HEK293T (cell line): Measurements from ENCODE around the gene STBD1.

Experiments used
- CTCF ChIA-PET: fragments of 350-600 bp; formaldehyde crosslinking; extraction: SDS; loops from one replicate; lab custom pipeline; 2021; ENCODE audit warnings: antibody characterized with exemption, inconsistent platforms; lab: Yijun Ruan, JAX
- POLR2A ChIA-PET: fragments of 350-600 bp; formaldehyde crosslinking; extraction: SDS; loops from one replicate; lab custom pipeline; 2020; ENCODE audit warnings: antibody characterized with exemption, inconsistent platforms; lab: Yijun Ruan, JAX
- DNase-seq: peaks from one replicate; pipeline ENCODE4 v3.0.0; 2012; ENCODE audit warnings: mixed read lengths; ENCODE audit errors: extremely low spot score
- ARNT ChIP-seq: fragments of 450-650 bp; IDR thresholded peaks from 2 replicates; pipeline ENCODE4 v1.6.1; 2017; ENCODE audit warnings: mild to moderate bottlenecking
- BHLHE40 ChIP-seq: fragments of 450-650 bp; IDR thresholded peaks from 2 replicates; pipeline ENCODE4 v1.6.1; 2016; ENCODE audit warnings: mild to moderate bottlenecking, moderate library complexity, borderline replicate concordance
- CTBP1 ChIP-seq: fragments of 450-650 bp; IDR thresholded peaks from 2 replicates; pipeline ENCODE4 v1.6.1; 2016; ENCODE audit warnings: borderline replicate concordance
- ELF4 ChIP-seq: fragments of 450-650 bp; IDR thresholded peaks from 2 replicates; pipeline ENCODE4 v1.6.1; 2017; ENCODE audit warnings: antibody characterized with exemption
- FOXA1 ChIP-seq: fragments of 450-650 bp; IDR thresholded peaks from 2 replicates; pipeline ENCODE4 v1.6.1; 2016; ENCODE audit warnings: mild to moderate bottlenecking
- FOXK2 ChIP-seq: fragments of 450-650 bp; IDR thresholded peaks from 2 replicates; pipeline ENCODE4 v1.6.1; 2016; ENCODE audit warnings: mild to moderate bottlenecking
- FOXM1 ChIP-seq: fragments of 450-650 bp; IDR thresholded peaks from 2 replicates; pipeline ENCODE4 v1.6.1; 2017; ENCODE audit warnings: mild to moderate bottlenecking, borderline replicate concordance
- HDGF ChIP-seq: fragments of 450-650 bp; IDR thresholded peaks from 2 replicates; pipeline ENCODE4 v1.6.1; 2017; ENCODE audit warnings: antibody characterized with exemption, borderline replicate concordance
- L3MBTL2 ChIP-seq: fragments of 450-650 bp; conservative IDR thresholded peaks from 2 replicates; pipeline ENCODE4 v1.6.1; 2016; ENCODE audit warnings: mild to moderate bottlenecking
- LEF1 ChIP-seq: fragments of 450-650 bp; IDR thresholded peaks from 2 replicates; pipeline ENCODE4 v1.6.1; 2017; ENCODE audit warnings: mild to moderate bottlenecking, borderline replicate concordance
- NFRKB ChIP-seq: fragments of 450-650 bp; IDR thresholded peaks from 2 replicates; pipeline ENCODE4 v1.6.1; 2016; ENCODE audit warnings: mild to moderate bottlenecking, moderate library complexity
- SP1 ChIP-seq: fragments of 450-650 bp; IDR thresholded peaks from 2 replicates; pipeline ENCODE4 v1.6.1; 2017
- SUZ12 ChIP-seq: fragments of 450-650 bp; IDR thresholded peaks from 2 replicates; pipeline ENCODE4 v1.6.1; 2016; ENCODE audit warnings: mild to moderate bottlenecking
- TARDBP ChIP-seq: fragments of 450-650 bp; IDR thresholded peaks from 2 replicates; pipeline ENCODE4 v1.6.1; 2016
- ZNF384 ChIP-seq: fragments of 450-650 bp; IDR thresholded peaks from 2 replicates; pipeline ENCODE4 v1.6.1; 2016
- TF ChIP-seq, protein P1 (sequence below): fragments of 450-650 bp; IDR thresholded peaks from 2 replicates; pipeline ENCODE4 v1.6.1; 2016

STBD1 gene

DNA sequence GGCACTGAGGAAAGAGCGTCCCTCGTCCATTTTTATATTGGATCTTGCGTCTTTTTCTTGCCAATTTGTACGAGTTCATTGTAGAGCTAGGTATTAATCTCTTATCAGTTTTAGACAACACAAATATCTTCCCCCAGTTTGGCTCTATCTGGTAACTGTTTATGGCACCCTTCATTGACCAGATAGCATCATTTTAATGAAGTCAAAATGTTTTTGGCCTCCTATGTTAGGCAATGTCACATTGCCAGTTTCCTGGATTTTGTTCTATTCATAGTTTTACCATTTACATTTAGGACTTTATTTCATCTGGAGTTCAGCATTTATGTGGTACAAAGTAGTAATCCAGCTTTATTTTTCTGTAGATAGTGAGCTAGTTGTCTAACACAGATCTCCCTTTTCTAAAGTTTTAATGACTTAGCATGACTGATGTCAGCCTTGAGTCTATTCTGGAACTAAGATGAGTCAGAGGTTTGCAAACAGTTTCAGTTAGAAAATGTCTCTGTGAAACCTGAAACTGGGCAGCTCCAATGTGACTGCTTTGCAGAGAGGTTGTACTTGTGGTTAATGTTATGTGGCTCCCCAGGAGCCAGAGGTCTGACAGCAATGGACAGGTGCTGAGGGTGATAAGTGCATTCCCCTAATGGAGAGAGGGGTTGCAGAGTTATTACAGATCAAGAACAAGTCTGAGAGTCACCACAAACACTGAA is 5.3 kb upstream of the STBD1 start:
- peak; percentile 17 for DNase-seq
- ChIA-PET CTCF (interaction anchor here (0.5 kb wide), 1 partner anchor 52 kb away, joined by 3 read pairs; no protein-coding TSS in a partner anchor), POLR2A (interaction anchor here (0.7 kb wide), 1 partner anchor 153 kb away, joined by 3 read pairs; the partner anchor contains the start of gene NUP54)
- no peak for TF ChIP-seq TARDBP
- no peak for TF ChIP-seq SUZ12
- TF ChIP-seq LEF1: no peak
- no peak for TF ChIP-seq NFRKB
- no peak for TF ChIP-seq ARNT
- TF ChIP-seq, protein P1, sequence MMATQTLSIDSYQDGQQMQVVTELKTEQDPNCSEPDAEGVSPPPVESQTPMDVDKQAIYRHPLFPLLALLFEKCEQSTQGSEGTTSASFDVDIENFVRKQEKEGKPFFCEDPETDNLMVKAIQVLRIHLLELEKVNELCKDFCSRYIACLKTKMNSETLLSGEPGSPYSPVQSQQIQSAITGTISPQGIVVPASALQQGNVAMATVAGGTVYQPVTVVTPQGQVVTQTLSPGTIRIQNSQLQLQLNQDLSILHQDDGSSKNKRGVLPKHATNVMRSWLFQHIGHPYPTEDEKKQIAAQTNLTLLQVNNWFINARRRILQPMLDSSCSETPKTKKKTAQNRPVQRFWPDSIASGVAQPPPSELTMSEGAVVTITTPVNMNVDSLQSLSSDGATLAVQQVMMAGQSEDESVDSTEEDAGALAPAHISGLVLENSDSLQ: peak; percentile 19; the same call in 1 of the 2 replicates

DNA sequence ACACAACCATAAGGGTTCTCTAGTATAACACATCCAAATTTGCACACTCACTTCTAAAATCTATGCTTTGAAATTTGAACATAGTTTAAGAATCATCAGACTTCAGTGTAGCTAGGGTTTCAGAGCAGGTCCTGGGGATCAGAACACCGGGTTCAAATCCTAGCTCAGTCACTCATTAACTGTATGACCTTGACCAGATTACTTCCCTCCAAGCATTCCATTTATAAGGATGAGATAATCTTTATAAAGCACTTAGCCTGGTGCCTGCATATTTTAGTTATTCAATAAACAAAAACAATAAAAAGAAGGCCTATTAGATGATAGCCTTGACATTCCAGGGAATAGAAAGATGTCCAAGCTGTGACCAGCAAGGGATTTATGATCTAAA is 4.8 kb upstream of the STBD1 start:
- no peak for TF ChIP-seq FOXK2
- TF ChIP-seq ZNF384: no peak
- no peak for TF ChIP-seq NFRKB
- no peak for TF ChIP-seq CTBP1
- TF ChIP-seq LEF1: no peak
- TF ChIP-seq TARDBP: no peak
- TF ChIP-seq ARNT: no peak
- TF ChIP-seq HDGF: no peak
- no peak for TF ChIP-seq FOXA1
- TF ChIP-seq L3MBTL2: no peak
- CTCF ChIA-PET: interaction anchor here (0.5 kb wide), 1 partner anchor 53 kb away, joined by 3 read pairs; no protein-coding TSS in a partner anchor
- no peak for DNase-seq
- POLR2A ChIA-PET: no interaction called here

DNA sequence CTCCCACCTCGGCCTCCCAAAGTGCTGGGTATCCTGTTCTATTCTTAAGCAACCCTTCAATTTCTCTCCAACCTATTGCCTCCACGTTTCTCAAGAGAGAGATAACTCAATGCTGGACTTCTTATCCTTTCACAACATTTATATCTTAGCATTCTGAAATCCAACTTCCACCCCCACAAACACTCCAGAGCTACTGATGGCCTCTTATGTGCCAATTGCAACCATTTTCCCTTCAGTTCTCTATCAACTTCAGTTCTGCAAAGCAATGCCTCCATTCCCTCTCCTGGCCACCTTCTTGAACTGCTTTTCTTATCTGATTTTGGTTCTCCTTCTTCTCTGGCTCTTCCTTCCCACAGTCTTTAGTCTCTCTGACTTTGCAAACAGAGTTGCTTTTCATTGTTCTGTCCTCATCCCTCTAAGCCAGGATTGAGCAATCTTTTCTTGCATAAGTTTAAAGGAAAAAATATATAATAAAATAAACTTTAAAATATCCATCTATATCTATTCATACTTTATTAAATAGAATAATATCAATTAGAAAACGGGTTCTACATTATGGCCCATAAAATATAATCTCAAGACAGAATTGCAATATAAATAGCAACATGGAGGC is 3.6 kb upstream of the STBD1 start:
- DNase-seq: no peak
- no peak for TF ChIP-seq L3MBTL2
- no peak for TF ChIP-seq CTBP1
- no peak for TF ChIP-seq ARNT
- no peak for TF ChIP-seq FOXM1
- no peak for TF ChIP-seq SP1
- no peak for TF ChIP-seq SUZ12
- TF ChIP-seq TARDBP: no peak
- TF ChIP-seq BHLHE40: no peak
- TF ChIP-seq FOXK2: no peak
- no peak for TF ChIP-seq FOXA1
- no peak for TF ChIP-seq NFRKB
- no peak for TF ChIP-seq LEF1
- no peak for TF ChIP-seq ELF4
- no peak for TF ChIP-seq HDGF
- TF ChIP-seq, protein P1: no peak
- CTCF ChIA-PET: no interaction called here
- POLR2A ChIA-PET: no interaction called here

DNA sequence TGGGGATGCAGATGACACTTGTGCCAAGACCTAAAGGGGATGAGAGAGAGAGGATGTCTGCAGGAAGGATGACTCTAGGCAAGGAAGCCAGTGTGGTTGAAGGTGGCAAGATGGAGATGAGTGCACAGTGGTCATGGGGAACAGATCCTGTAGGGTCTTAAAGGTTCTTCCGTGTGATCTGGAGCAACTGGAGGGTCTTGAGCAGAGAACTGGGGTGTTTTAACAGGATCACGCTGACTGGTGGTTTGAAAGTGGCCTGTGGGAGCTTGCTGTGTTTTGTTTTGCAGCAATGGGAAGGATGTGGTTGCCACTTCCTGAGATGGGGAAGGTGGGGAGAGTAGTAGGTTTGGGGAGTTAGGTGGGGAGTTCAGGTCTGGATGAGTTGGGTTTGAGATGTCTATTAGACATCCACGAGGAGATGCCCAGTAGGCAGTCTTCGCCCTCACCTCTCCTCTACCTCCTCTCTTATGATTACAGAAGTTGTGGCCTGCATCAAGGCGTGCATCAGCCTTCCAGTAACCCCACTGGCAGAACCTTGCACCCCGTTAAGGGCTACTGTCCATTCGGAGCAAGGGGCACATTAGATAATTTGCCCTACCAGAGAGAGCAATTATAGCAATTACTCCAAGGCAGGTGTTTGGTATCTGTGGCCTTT is 1.4 kb upstream of the STBD1 start:
- TF ChIP-seq L3MBTL2 (no peak), BHLHE40 (no peak), CTBP1 (no peak), LEF1 (no peak), ARNT (no peak), NFRKB (no peak), ELF4 (no peak), FOXK2 (no peak), TARDBP (no peak), SP1 (no peak), FOXM1 (no peak), HDGF (no peak), FOXA1 (no peak), SUZ12 (no peak), ZNF384 (no peak)
- TF ChIP-seq, protein P1: no peak
- ChIA-PET CTCF (interaction anchor here (0.6 to 3.4 kb wide), 5 partner anchors 9 to 128 kb away, joined by 3 to 20 read pairs (median 3); no protein-coding TSS in a partner anchor), POLR2A (interaction anchor here (0.9 to 3.5 kb wide), 6 partner anchors 29 to 125 kb away, joined by 3 to 25 read pairs (median 5); partner anchors contain the start of gene SCARB2)
- no peak for DNase-seq

DNA sequence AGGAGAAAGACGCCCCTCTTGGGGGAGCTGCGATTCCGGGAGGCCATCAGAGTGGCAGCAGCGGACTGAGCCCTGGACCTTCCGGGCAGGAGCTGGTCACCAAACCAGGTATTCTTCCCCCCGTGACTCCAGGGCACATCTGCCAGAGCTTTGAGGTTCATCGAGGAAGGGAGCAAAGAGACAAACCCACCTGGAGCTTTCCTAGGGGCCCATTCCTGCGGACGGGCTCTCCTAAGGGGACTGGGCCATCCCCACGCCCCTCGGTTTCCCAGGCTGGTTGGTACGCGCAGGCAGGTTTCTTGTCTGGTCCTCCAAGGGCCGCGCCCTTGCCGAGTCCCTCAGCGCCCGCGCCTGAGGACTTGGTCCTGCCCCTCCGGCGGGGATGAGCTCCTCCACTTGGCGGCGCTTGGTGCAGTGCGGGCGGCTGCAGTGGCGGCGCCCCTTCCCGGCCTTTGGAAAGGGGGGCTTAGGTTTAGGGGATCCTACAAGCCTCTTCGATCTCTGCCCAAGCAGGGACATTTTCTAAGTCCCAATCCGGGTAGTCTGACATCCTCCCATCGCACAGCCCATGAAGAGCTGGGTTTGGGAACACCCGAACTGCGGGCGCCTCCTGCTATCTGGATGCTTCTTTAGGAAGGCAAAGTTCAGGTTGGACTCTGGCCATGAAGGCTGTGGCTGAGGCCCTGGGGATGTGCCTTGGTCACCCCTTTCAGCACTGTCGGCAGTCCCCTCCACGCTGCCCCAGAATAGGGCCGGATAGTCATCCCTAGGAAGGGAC is 538 bp downstream of the STBD1 start:
- POLR2A ChIA-PET: interaction anchor here (0.7 to 3.5 kb wide), 9 partner anchors 11 to 96 kb away, joined by 3 to 25 read pairs (median 5); partner anchors contain the start of gene SCARB2

More for the DNA sequence above, 538 bp downstream of the STBD1 start:
- DNase-seq: peak; percentile 67
- TF ChIP-seq LEF1: no peak
- no peak for TF ChIP-seq NFRKB
- no peak for TF ChIP-seq ELF4
- no peak for TF ChIP-seq TARDBP
- no peak for TF ChIP-seq ARNT
- TF ChIP-seq, protein P1: no peak
- no peak for TF ChIP-seq FOXA1
- TF ChIP-seq HDGF: no peak
- no peak for TF ChIP-seq FOXM1
- no peak for TF ChIP-seq L3MBTL2
- TF ChIP-seq FOXK2: no peak
- no peak for TF ChIP-seq CTBP1
- no peak for TF ChIP-seq BHLHE40
- no peak for TF ChIP-seq SP1
- CTCF ChIA-PET: interaction anchor here (0.8 to 3.4 kb wide), 5 partner anchors 9 to 127 kb away, joined by 3 to 20 read pairs (median 6); no protein-coding TSS in a partner anchor
